ENCODE results near the gene GPR63.

The GPR63 gene

DNA sequence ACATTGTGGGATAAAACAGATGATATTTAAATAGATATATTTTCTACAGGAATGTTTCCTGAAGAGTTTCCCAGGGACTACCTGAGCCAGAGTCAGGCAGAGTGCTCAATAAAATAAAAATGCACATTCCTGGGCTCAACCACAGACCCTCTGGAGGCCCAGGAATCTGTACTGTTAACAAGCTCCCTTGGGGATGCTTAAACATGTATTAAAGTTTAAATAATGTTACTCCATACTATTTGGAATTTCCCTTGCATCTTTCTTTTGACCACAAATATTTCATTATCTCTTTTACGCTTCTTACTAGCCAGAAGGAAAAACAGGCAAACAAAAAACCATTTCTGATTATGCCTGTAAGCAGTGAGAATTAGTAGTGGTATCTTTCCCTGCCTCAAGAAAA, 42.3 kb downstream of the GPR63 start:
- H3K4me1 ChIP-seq (ENCODE audit: control insufficient read depth in 2 of 2, insufficient read depth in 2 of 2, low read length in 2 of 2): no peaks in the 10 kb centered on the region
- H3K4me3 ChIP-seq (ENCODE audit: low read length in 2 of 2): no peak overlapping the region
- no peaks in the 10 kb centered on the region for H3K27me3 ChIP-seq (ENCODE audit: control insufficient read depth in 2 of 2, insufficient read depth in 2 of 2, low read length in 2 of 2)
- H3K9me3 ChIP-seq (ENCODE audit: control insufficient read depth in 2 of 2, low read length in 2 of 2): no peaks in the 10 kb centered on the region
- no peaks in the 10 kb centered on the region for H3K36me3 ChIP-seq (ENCODE audit: control insufficient read depth in 2 of 2, insufficient read depth in 2 of 2, low read length in 2 of 2)
- no peak overlapping the region for H3K27ac ChIP-seq (ENCODE audit: low read depth in 2 of 2, low read length in 2 of 2)
- no peak overlapping the region for H3K9ac ChIP-seq (ENCODE audit: low read depth in 1 of 2, low read length in 2 of 2)

DNA sequence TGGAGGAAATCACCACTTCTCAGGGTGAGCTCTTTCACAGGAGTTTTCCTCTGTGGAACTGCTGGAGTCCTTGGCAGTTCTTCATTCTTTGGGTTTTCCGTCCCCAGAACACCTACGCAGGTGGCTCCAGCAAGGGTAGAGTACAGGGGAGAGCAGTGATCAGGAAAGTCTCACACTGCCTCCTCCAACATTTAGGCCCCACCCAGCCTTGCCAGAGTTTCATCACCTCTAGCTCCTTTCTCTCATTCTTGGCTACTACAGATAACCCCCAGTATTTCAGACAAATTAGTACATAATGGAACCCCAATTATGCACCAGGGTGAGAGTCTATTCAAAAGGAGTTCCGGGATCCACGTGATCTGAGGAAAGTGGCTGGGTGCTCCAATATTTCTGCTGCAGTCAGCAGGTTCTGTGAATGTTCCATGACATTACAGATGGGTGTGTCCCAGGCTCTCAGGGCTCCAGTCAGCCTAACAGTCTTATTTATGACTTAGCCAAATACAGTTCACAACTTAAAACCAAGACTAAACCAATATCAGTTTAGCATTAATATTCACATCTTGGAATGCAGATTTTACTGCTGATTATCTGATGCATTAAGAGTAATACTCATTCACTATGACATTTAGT, 44.6 kb downstream of the GPR63 start:
- no peak overlapping the region for H3K27ac ChIP-seq (ENCODE audit: low read depth in 2 of 2, low read length in 2 of 2)
- no peak overlapping the region for H3K4me3 ChIP-seq (ENCODE audit: low read length in 2 of 2)
- no peaks in the 10 kb centered on the region for H3K9me3 ChIP-seq (ENCODE audit: control insufficient read depth in 2 of 2, low read length in 2 of 2)
- H3K9ac ChIP-seq (ENCODE audit: low read depth in 1 of 2, low read length in 2 of 2): no peak overlapping the region
- H3K36me3 ChIP-seq (ENCODE audit: control insufficient read depth in 2 of 2, insufficient read depth in 2 of 2, low read length in 2 of 2): no peaks in the 10 kb centered on the region
- H3K4me1 ChIP-seq (ENCODE audit: control insufficient read depth in 2 of 2, insufficient read depth in 2 of 2, low read length in 2 of 2): no peaks in the 10 kb centered on the region
- no peaks in the 10 kb centered on the region for H3K27me3 ChIP-seq (ENCODE audit: control insufficient read depth in 2 of 2, insufficient read depth in 2 of 2, low read length in 2 of 2)

DNA sequence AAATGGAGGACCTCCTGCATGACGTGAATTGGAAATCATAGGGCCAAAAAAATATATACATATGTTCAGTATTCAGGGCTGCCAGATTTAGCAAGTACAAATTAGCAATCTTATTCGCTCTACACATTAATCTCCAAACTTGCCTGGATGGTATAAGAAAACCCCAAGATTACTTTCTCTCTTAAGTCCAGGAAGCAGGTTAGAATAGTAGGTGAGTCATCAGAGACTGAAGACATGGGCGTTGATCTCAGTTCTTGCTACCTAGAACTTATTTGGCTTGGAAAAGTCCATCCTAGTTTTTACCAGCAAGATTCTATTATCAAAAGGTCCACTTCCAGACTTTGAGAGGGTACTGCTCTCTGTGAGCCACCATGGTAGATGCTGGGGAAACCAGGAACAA, 47.4 kb downstream of the GPR63 start:
- Histone ChIP-seq H3K27ac (ENCODE audit: low read depth in 2 of 2, low read length in 2 of 2) (no peak overlapping the region), H3K27me3 (ENCODE audit: control insufficient read depth in 2 of 2, insufficient read depth in 2 of 2, low read length in 2 of 2) (no peaks in the 10 kb centered on the region), H3K4me3 (ENCODE audit: low read length in 2 of 2) (no peak overlapping the region), H3K36me3 (ENCODE audit: control insufficient read depth in 2 of 2, insufficient read depth in 2 of 2, low read length in 2 of 2) (no peaks in the 10 kb centered on the region), H3K4me1 (ENCODE audit: control insufficient read depth in 2 of 2, insufficient read depth in 2 of 2, low read length in 2 of 2) (no peaks in the 10 kb centered on the region), H3K9me3 (ENCODE audit: control insufficient read depth in 2 of 2, low read length in 2 of 2) (no peaks in the 10 kb centered on the region), H3K9ac (ENCODE audit: low read depth in 1 of 2, low read length in 2 of 2) (no peak overlapping the region)

DNA sequence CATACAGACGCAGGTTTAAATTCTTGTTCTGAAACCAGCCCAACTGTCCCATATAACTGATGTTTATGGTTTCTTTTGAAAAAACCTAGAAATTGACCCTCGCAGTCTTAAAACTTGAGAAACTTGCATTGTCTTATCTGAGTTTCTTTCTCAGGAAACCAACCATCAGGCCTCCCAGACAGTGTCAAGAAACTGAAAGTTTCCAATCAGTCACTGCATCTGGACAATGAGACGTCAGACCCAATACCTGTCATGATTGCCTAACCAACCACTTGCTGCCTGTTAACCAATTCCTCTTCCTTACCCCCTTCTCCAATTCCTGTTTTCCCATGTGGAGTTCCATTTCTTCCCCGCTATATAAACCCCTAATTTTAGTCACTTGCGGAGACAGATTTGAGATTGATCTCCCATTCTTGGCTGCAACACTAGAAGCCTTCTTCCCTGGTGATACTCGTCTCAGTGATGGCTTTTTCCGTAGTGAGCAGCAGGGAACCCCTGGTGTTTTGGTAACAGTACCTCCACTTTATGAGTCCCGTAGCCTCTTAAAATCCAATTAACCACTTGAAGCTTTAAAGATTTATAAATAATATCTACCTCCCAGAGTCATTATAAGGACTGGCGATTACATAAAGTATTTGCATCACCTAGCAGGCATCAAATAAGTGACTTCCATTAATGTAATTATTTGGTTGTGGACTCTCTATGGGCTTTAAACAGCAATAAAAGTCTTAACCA, 49.3 kb downstream of the GPR63 start:
- no peaks in the 10 kb centered on the region for H3K27me3 ChIP-seq (ENCODE audit: control insufficient read depth in 2 of 2, insufficient read depth in 2 of 2, low read length in 2 of 2)
- H3K36me3 ChIP-seq (ENCODE audit: control insufficient read depth in 2 of 2, insufficient read depth in 2 of 2, low read length in 2 of 2): no peaks in the 10 kb centered on the region
- no peak overlapping the region for H3K27ac ChIP-seq (ENCODE audit: low read depth in 2 of 2, low read length in 2 of 2)
- no peak overlapping the region for H3K4me3 ChIP-seq (ENCODE audit: low read length in 2 of 2)
- H3K9me3 ChIP-seq (ENCODE audit: control insufficient read depth in 2 of 2, low read length in 2 of 2): no peaks in the 10 kb centered on the region
- H3K9ac ChIP-seq (ENCODE audit: low read depth in 1 of 2, low read length in 2 of 2): no peak overlapping the region
- H3K4me1 ChIP-seq (ENCODE audit: control insufficient read depth in 2 of 2, insufficient read depth in 2 of 2, low read length in 2 of 2): no peaks in the 10 kb centered on the region

DNA sequence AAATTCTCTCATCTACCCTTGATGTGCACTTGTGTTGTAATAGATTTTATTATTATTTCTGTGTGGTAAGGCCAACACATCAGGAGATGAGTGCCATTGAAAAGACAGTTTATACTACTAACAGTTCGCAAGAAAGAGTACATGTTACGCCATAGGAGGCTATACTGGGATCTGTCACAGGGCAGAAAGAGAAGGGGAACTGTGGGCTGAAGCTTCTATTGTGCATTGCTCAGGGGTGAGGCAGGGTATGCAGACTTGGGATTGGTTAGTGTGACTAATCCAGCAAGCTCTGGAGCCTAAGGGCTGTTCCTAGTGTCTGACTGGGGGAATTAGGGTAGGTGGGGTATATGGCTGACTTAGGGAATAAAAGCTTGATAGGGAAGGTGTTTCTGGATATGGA, 50.9 kb downstream of the GPR63 start:
- no peak overlapping the region for H3K27ac ChIP-seq (ENCODE audit: low read depth in 2 of 2, low read length in 2 of 2)
- no peaks in the 10 kb centered on the region for H3K27me3 ChIP-seq (ENCODE audit: control insufficient read depth in 2 of 2, insufficient read depth in 2 of 2, low read length in 2 of 2)
- H3K4me1 ChIP-seq (ENCODE audit: control insufficient read depth in 2 of 2, insufficient read depth in 2 of 2, low read length in 2 of 2): no peaks in the 10 kb centered on the region
- H3K4me3 ChIP-seq (ENCODE audit: low read length in 2 of 2): no peak overlapping the region
- no peak overlapping the region for H3K9ac ChIP-seq (ENCODE audit: low read depth in 1 of 2, low read length in 2 of 2)
- no peaks in the 10 kb centered on the region for H3K36me3 ChIP-seq (ENCODE audit: control insufficient read depth in 2 of 2, insufficient read depth in 2 of 2, low read length in 2 of 2)
- no peaks in the 10 kb centered on the region for H3K9me3 ChIP-seq (ENCODE audit: control insufficient read depth in 2 of 2, low read length in 2 of 2)

DNA sequence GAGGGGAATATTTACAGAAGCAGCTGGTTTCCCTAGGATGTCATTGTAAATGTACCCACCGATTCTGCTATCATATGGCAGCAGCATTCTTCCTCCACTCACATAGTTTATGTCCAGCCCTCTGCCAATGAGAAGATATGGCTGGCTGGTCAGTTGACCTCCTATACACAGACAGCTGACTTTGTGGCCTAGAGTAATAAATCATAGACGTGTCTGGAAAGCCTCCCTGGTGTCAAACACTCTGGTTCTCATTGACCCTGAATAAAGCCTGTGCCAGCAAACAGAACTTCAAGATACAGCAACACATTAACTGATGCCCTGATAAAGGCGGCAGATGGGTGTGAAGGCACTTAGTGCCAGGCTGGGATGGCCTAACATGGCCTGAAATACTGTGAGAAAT, 52.6 kb downstream of the GPR63 start:
- Histone ChIP-seq H3K4me1 (ENCODE audit: control insufficient read depth in 2 of 2, insufficient read depth in 2 of 2, low read length in 2 of 2) (no peaks in the 10 kb centered on the region), H3K36me3 (ENCODE audit: control insufficient read depth in 2 of 2, insufficient read depth in 2 of 2, low read length in 2 of 2) (no peaks in the 10 kb centered on the region), H3K27ac (ENCODE audit: low read depth in 2 of 2, low read length in 2 of 2) (no peak overlapping the region), H3K4me3 (ENCODE audit: low read length in 2 of 2) (no peak overlapping the region), H3K27me3 (ENCODE audit: control insufficient read depth in 2 of 2, insufficient read depth in 2 of 2, low read length in 2 of 2) (no peaks in the 10 kb centered on the region), H3K9ac (ENCODE audit: low read depth in 1 of 2, low read length in 2 of 2) (no peak overlapping the region), H3K9me3 (ENCODE audit: control insufficient read depth in 2 of 2, low read length in 2 of 2) (no peaks in the 10 kb centered on the region)

DNA sequence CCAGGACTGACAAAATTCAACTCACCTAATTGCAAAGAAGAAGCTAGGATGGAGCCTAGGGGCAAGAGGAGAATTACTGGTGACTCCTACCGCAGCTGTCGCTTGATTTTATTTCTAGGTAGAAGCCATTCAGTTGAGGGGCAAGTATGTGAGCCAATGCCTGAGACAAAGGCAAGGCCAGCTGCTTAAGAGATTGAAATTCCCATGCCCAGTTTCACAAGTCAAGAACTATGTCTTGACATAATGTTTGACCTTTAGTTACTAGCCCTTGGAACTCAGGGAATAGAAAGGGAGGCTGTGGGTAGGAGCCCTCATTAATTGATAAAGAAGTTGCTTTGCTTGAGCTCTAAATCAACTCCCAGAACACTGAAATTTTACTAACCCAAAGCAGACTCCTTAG, 54.0 kb downstream of the GPR63 start:
- H3K27ac ChIP-seq (ENCODE audit: low read depth in 2 of 2, low read length in 2 of 2): no peak overlapping the region
- H3K9ac ChIP-seq (ENCODE audit: low read depth in 1 of 2, low read length in 2 of 2): no peak overlapping the region
- no peaks in the 10 kb centered on the region for H3K9me3 ChIP-seq (ENCODE audit: control insufficient read depth in 2 of 2, low read length in 2 of 2)
- H3K36me3 ChIP-seq (ENCODE audit: control insufficient read depth in 2 of 2, insufficient read depth in 2 of 2, low read length in 2 of 2): no peaks in the 10 kb centered on the region
- H3K4me1 ChIP-seq (ENCODE audit: control insufficient read depth in 2 of 2, insufficient read depth in 2 of 2, low read length in 2 of 2): no peaks in the 10 kb centered on the region
- H3K4me3 ChIP-seq (ENCODE audit: low read length in 2 of 2): no peak overlapping the region
- H3K27me3 ChIP-seq (ENCODE audit: control insufficient read depth in 2 of 2, insufficient read depth in 2 of 2, low read length in 2 of 2): no peaks in the 10 kb centered on the region

DNA sequence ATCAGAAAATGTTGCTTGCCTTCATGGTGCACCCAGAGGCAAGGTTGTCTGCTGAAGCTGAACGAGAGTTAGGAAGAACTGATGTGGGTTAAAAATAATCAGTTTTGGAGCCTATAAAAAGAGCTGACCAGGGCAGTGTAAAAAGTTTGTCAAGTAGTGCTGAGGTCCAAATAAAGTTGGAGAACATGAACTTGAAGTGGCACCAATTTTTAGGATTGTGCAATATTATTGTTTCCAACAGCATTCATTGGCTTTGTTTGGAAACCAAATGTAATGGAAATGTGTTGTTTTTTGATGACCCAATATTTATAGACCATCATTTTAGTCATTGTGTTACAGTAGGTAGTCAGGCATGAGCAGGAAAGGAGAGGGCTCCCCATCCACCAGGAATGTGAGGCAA, 55.7 kb downstream of the GPR63 start:
- H3K9ac ChIP-seq (ENCODE audit: low read depth in 1 of 2, low read length in 2 of 2): no peak overlapping the region
- no peaks in the 10 kb centered on the region for H3K9me3 ChIP-seq (ENCODE audit: control insufficient read depth in 2 of 2, low read length in 2 of 2)
- H3K27ac ChIP-seq (ENCODE audit: low read depth in 2 of 2, low read length in 2 of 2): no peak overlapping the region
- no peaks in the 10 kb centered on the region for H3K27me3 ChIP-seq (ENCODE audit: control insufficient read depth in 2 of 2, insufficient read depth in 2 of 2, low read length in 2 of 2)
- no peaks in the 10 kb centered on the region for H3K36me3 ChIP-seq (ENCODE audit: control insufficient read depth in 2 of 2, insufficient read depth in 2 of 2, low read length in 2 of 2)
- H3K4me3 ChIP-seq (ENCODE audit: low read length in 2 of 2): no peak overlapping the region
- H3K4me1 ChIP-seq (ENCODE audit: control insufficient read depth in 2 of 2, insufficient read depth in 2 of 2, low read length in 2 of 2): no peaks in the 10 kb centered on the region

DNA sequence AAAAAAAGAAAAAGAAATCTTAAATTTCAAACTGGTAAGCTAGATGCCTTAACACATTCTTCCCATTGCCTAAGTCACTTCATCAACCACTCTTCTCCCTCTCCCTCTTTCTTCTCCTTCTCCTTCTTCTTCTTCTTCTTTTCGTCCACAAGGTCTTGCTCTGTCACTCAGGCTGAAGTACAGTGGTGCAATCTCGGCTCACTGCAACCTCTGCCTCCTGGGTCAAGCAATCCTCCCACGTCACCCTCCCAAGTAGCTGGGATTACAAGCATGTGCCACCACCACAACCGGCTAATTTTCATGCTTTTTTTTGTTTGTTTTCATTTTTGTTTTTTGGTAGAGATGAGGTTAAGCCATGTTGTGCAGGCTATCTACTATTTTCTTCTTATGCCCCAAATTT, 60.2 kb downstream of the GPR63 start:
- H3K27ac ChIP-seq (ENCODE audit: low read depth in 2 of 2, low read length in 2 of 2): no peak overlapping the region
- H3K9ac ChIP-seq (ENCODE audit: low read depth in 1 of 2, low read length in 2 of 2): no peak overlapping the region
- H3K9me3 ChIP-seq (ENCODE audit: control insufficient read depth in 2 of 2, low read length in 2 of 2): no peaks in the 10 kb centered on the region
- H3K4me3 ChIP-seq (ENCODE audit: low read length in 2 of 2): no peak overlapping the region
- no peaks in the 10 kb centered on the region for H3K27me3 ChIP-seq (ENCODE audit: control insufficient read depth in 2 of 2, insufficient read depth in 2 of 2, low read length in 2 of 2)
- peaks cover 0 to 2% of the 10 kb centered on the region in 2 donors for H3K4me1 ChIP-seq (ENCODE audit: control insufficient read depth in 2 of 2, insufficient read depth in 2 of 2, low read length in 2 of 2)
- no peaks in the 10 kb centered on the region for H3K36me3 ChIP-seq (ENCODE audit: control insufficient read depth in 2 of 2, insufficient read depth in 2 of 2, low read length in 2 of 2)

DNA sequence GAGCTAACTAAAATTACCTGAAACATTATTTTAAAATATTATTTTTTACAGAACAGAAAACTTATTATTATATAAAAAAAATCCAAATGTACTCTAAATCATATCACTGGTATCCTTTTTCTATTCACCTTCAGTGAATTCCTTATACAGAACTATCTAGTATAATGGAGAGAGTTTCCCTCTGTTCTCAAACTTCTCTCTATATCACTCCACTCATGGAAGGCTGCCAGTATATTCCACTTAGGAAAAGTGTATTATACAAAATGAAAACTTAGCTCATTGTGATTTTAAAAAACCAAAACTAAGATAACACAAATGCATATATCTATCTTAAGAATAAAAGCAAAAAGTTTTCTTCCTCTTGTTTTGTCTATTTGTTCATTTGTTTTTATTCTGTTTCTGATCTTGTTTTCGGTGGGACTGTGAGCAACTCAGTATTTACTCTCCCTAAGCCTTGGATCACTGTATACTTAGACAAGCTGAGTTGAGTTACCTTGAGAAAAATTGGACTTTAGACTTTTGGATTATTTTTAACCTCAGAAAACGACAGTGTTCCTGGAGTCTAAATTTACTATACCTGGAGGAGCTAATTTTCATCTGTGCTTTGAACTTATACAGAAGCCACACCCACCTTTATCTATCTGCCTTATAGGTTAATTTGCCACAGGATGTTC, 61.4 kb downstream of the GPR63 start:
- Histone ChIP-seq H3K9ac (ENCODE audit: low read depth in 1 of 2, low read length in 2 of 2) (no peak overlapping the region), H3K27me3 (ENCODE audit: control insufficient read depth in 2 of 2, insufficient read depth in 2 of 2, low read length in 2 of 2) (no peaks in the 10 kb centered on the region), H3K9me3 (ENCODE audit: control insufficient read depth in 2 of 2, low read length in 2 of 2) (no peaks in the 10 kb centered on the region), H3K27ac (ENCODE audit: low read depth in 2 of 2, low read length in 2 of 2) (no peak overlapping the region), H3K4me3 (ENCODE audit: low read length in 2 of 2) (no peak overlapping the region), H3K36me3 (ENCODE audit: control insufficient read depth in 2 of 2, insufficient read depth in 2 of 2, low read length in 2 of 2) (no peaks in the 10 kb centered on the region), H3K4me1 (ENCODE audit: control insufficient read depth in 2 of 2, insufficient read depth in 2 of 2, low read length in 2 of 2) (peaks cover 0 to 2% of the 10 kb centered on the region in 2 donors)
